ENCODE measurements around the gene CROCC2.

The CROCC2 gene

DNA sequence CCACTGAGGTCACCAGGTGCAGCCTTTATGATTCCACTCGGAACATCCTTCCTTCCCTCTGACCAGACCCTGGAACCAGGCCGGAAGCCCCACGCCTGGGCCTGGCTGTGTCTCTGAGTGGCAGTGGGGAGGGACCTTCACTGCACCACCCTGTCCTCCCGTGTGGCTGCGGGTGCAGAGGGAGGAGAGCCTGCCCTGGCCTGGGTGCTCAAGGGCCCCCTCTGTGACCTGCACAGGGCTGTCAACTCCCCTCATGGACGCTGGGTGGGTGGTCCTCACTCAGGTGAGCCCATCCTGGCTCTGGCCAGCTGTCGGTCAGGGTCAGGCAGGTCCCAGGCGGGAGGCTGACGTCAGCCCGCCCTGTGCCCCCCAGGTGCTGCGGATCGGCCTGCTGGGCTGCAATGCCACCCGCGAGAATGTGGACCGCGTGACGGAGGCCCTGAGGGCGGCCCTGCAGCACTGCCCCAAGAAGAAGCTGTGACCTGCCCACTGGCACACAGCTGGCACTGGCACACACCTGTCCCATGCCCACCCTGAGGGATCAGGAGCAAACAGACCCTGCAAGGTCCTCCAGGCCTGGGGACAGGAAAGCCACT, 27.7 kb upstream of the CROCC2 start:
- Histone ChIP-seq H3K9me3 (ENCODE audit: control insufficient read depth, insufficient read depth, low read length) (no peaks in the 10 kb centered on the region), H3F3A (ENCODE audit: control insufficient read depth, insufficient read depth) (no peaks in the 10 kb centered on the region), H3K4me1 (ENCODE audit: control insufficient read depth, low read length) (no peaks in the 10 kb centered on the region), H3K27me3 (ENCODE audit: control insufficient read depth, low read length) (peaks cover 3% of the 10 kb centered on the region; the same call in 1 of the 2 replicates), H3K36me3 (ENCODE audit: control insufficient read depth, low read length) (no peaks in the 10 kb centered on the region), H3K27ac (ENCODE audit: low read depth, low read length) (no peak overlapping the region), H4K20me1 (ENCODE audit: control insufficient read depth, insufficient read depth, low read depth, low read length) (no peaks in the 10 kb centered on the region), H3K4me2 (ENCODE audit: low read length) (no peak overlapping the region), H3K9me2 (replicated peaks; ENCODE audit: control insufficient read depth, low read length) (no peaks in the 10 kb centered on the region), H3K4me3 (ENCODE audit: low read length) (no peak overlapping the region), H3K79me2 (ENCODE audit: control insufficient read depth, low read length) (no peaks in the 10 kb centered on the region)
- no peak for TF ChIP-seq EZH2phosphoT487 (IDR thresholded peaks at IDR 0.05; ENCODE audit: borderline replicate concordance, low read length)
- TF ChIP-seq, protein P1, sequence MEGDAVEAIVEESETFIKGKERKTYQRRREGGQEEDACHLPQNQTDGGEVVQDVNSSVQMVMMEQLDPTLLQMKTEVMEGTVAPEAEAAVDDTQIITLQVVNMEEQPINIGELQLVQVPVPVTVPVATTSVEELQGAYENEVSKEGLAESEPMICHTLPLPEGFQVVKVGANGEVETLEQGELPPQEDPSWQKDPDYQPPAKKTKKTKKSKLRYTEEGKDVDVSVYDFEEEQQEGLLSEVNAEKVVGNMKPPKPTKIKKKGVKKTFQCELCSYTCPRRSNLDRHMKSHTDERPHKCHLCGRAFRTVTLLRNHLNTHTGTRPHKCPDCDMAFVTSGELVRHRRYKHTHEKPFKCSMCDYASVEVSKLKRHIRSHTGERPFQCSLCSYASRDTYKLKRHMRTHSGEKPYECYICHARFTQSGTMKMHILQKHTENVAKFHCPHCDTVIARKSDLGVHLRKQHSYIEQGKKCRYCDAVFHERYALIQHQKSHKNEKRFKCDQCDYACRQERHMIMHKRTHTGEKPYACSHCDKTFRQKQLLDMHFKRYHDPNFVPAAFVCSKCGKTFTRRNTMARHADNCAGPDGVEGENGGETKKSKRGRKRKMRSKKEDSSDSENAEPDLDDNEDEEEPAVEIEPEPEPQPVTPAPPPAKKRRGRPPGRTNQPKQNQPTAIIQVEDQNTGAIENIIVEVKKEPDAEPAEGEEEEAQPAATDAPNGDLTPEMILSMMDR (IDR thresholded peaks at IDR 0.05; ENCODE audit: low read depth, low read length, poor library complexity, severe bottlenecking): no peak

DNA sequence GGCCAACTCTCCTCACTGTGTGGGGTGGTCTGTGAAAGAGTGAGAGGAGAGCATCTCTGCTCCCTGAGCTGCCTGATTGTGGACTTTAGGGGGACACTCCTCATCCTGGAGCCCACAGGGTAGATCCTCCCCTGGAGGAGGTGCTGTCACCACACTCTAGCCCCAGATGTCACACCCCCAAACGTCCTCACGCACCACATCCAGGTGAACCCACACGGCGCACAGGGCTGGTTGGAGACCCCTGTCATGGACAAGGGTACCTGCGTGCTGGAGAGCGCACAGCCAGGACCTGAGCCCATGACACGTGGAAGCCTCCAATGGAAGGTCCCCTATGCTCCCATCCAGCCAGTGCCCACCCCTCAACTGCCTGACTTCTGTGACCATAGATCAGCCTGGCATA, 27.0 kb upstream of the CROCC2 start:
- Histone ChIP-seq H3K27ac (ENCODE audit: low read depth, low read length) (no peak overlapping the region), H3F3A (ENCODE audit: control insufficient read depth, insufficient read depth) (no peaks in the 10 kb centered on the region), H3K79me2 (ENCODE audit: control insufficient read depth, low read length) (no peaks in the 10 kb centered on the region), H3K9me3 (ENCODE audit: control insufficient read depth, insufficient read depth, low read length) (no peaks in the 10 kb centered on the region), H3K4me3 (ENCODE audit: low read length) (no peak overlapping the region), H3K27me3 (ENCODE audit: control insufficient read depth, low read length) (peaks cover 3% of the 10 kb centered on the region; the same call in 1 of the 2 replicates), H4K20me1 (ENCODE audit: control insufficient read depth, insufficient read depth, low read depth, low read length) (no peaks in the 10 kb centered on the region), H3K36me3 (ENCODE audit: control insufficient read depth, low read length) (no peaks in the 10 kb centered on the region), H3K9me2 (replicated peaks; ENCODE audit: control insufficient read depth, low read length) (no peaks in the 10 kb centered on the region), H3K4me2 (ENCODE audit: low read length) (no peak overlapping the region), H3K4me1 (ENCODE audit: control insufficient read depth, low read length) (no peaks in the 10 kb centered on the region)
- no peak for TF ChIP-seq EZH2phosphoT487 (IDR thresholded peaks at IDR 0.05; ENCODE audit: borderline replicate concordance, low read length)
- TF ChIP-seq, protein P1 (IDR thresholded peaks at IDR 0.05; ENCODE audit: low read depth, low read length, poor library complexity, severe bottlenecking): no peak

DNA sequence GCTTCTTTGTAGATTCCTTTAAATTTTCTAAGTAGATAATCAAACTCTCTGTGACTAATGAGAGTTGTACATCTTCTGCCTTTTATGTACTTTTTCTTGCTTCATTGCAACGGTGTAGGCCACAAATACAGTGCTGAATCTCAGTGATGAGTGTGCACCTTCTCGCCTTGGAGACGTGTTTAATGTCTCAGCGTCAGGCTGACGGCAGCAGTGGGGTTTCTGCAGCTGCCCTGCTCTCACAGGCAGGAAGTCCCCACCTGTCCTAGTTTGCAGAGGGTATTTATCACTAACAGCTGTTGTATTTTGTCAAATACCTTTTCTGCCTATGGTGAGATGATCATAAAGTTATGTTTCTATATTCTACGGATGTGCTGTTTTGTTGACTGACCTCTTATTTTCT, 24.2 kb upstream of the CROCC2 start:
- no peaks in the 10 kb centered on the region for H3K9me3 ChIP-seq (ENCODE audit: control insufficient read depth, insufficient read depth, low read length)
- peaks cover 5% of the 10 kb centered on the region; the same call in 1 of the 2 replicates for H3K4me1 ChIP-seq (ENCODE audit: control insufficient read depth, low read length)
- peaks cover 3% of the 10 kb centered on the region; the same call in 1 of the 2 replicates for H3K27me3 ChIP-seq (ENCODE audit: control insufficient read depth, low read length)
- H3K9me2 ChIP-seq (replicated peaks; ENCODE audit: control insufficient read depth, low read length): no peaks in the 10 kb centered on the region
- H3K27ac ChIP-seq (ENCODE audit: low read depth, low read length): no peak overlapping the region
- H3F3A ChIP-seq (ENCODE audit: control insufficient read depth, insufficient read depth): no peaks in the 10 kb centered on the region
- TF ChIP-seq, protein P1 (IDR thresholded peaks at IDR 0.05; ENCODE audit: low read depth, low read length, poor library complexity, severe bottlenecking): no peak
- TF ChIP-seq EZH2phosphoT487 (IDR thresholded peaks at IDR 0.05; ENCODE audit: borderline replicate concordance, low read length): no peak
- no peaks in the 10 kb centered on the region for H3K36me3 ChIP-seq (ENCODE audit: control insufficient read depth, low read length)
- H3K4me2 ChIP-seq (ENCODE audit: low read length): no peak overlapping the region
- H4K20me1 ChIP-seq (ENCODE audit: control insufficient read depth, insufficient read depth, low read depth, low read length): no peaks in the 10 kb centered on the region
- H3K4me3 ChIP-seq (ENCODE audit: low read length): no peak overlapping the region
- H3K79me2 ChIP-seq (ENCODE audit: control insufficient read depth, low read length): no peaks in the 10 kb centered on the region
